NCI-H748 (cell line): ENCODE data around the gene MBOAT2.
"Not testable (repeated sequence)": the region's sequence is repeated elsewhere in the genome, so short reads cannot be mapped to it uniquely, and the experiment has no call there.

Source experiments
- DNase-seq: peaks from one replicate; lab custom pipeline; 2025; ENCODE audit not compliant: unreplicated experiment; lab: John Stamatoyannopoulos, UW

MBOAT2 gene

DNA sequence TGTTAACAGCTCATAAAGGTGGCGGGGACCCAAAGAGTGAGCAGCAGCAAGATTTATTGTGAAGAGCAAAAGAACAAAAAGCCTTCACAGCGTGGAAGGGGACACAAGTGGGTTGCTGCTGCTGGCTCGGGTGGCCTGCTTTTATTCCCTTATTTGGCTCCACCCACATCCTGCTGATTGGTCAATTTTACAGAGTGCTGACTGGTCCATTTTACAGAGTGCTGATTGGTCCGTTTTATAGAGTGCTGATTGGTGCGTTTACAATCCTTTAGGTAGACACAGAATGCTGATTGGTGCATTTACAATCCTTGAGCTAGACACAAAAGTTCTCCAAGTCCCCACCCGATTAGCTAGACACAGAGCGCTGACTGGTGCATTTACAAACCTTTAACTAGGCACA is 100.7 kb downstream of the MBOAT2 start:
- DNase-seq: not testable (repeated sequence)

DNA sequence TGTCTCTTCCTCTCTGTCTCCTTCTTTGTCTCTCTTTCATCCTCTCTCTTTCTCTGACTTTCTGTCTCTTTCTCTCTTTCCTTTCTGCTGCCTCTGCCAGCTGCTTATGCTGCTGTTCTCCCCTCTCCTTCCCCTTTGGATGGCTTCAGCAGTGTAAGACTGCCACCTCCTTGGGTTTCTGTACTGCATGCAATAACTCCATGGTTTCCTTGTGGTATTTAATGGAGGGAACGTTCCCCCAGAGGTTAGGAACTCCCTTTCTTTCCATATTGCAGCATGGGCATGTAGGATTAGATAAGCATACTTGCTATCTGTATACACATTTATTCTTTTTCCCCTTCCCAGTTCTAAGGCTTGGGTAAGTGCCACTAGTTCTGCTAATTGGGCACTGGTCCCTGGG is 106.3 kb downstream of the MBOAT2 start:
- not testable (repeated sequence) for DNase-seq

DNA sequence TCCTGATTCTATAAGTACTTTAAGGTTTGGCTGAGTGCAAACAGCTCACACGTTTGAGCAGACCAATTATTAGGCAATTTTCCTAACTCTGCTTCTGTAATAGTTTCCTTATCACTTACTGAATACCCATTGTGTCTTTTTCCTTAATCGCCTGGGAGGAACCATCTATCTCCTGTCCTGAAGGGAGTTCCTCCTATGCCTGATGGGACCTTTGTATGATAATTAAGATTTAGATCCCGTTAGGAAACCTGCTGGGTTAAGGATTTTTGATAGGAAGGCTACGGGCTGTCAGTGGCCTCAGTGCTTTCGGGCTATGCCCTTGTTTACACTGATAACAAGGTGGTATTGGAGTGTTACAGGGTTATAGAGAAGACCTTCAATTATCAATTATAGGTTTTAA is 106.8 kb downstream of the MBOAT2 start:
- not testable (repeated sequence) for DNase-seq

GRCh38 chr2:8895087-8895912 is 108.2 kb downstream of the MBOAT2 start:
- not testable (repeated sequence) for DNase-seq

- peak; percentile 94 for DNase-seq
Measured at GRCh38 chr2:8893978-8894820, 109.3 kb downstream of the MBOAT2 start.

- DNase-seq: peak; percentile 30
Measured at GRCh38 chr2:8893474-8893873, 110.0 kb downstream of the MBOAT2 start.

DNA sequence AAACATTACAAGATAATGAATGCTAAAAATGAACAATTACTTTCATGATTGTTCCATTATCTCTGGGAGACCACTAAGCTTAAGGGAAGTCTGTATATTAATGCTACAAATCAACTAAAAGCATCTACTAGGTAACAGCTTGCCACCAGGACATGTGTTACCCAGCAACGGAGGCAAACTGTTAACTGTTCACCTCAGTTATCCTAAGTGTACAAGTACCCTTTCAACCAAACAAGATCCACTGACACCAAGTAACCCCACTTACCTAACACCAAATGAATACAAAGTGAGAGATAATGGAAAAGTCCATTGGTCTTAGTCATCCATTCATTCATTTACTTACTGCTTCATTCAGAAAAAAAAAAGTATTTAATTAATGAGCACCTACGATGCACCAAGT is 111.4 kb downstream of the MBOAT2 start:
- DNase-seq: peak; percentile 19

DNA sequence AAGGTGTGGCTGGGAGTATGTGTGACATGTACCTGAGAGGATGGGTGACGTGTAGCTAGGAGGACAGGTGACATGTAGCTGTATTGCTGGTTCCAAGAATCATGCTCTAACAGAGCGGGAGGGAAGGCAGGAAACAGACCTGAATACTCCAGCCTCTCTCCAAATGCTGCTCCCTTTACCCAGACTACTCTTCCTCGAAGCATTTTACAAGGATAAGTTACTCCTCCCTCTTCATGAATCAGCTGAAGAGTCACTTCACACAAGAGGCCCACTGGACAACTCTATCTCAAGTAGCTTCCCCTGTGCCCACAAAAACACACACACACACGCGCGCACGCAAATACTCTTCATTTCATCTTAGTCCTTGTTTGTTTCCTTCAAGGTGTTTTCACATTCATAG is 113.5 kb downstream of the MBOAT2 start:
- DNase-seq: no peak

DNA sequence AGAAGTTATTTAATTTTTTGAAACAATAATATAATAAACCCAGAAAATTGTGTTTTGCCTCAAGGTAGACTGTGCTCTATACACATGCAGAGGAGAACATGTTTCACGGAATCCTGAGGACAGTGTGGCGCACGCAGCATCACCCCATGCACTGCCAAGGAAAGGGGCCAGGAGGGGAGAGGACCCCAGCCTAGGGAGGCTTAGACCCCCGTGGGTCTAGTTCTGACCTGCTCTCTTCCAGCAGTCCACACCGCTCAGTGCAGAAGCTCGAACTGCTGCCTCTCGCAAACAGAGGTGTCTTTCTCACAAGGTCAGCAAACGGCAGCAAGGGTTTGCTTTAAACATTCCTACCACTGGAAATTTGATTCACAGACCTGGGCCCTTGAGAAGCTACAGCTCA is 114.5 kb downstream of the MBOAT2 start:
- no peak for DNase-seq

- DNase-seq: no peak
Measured at GRCh38 chr2:8886876-8887275, 116.6 kb downstream of the MBOAT2 start.

GRCh38 chr2:8886202-8886518 is 117.3 kb downstream of the MBOAT2 start:
- no peak for DNase-seq

DNA sequence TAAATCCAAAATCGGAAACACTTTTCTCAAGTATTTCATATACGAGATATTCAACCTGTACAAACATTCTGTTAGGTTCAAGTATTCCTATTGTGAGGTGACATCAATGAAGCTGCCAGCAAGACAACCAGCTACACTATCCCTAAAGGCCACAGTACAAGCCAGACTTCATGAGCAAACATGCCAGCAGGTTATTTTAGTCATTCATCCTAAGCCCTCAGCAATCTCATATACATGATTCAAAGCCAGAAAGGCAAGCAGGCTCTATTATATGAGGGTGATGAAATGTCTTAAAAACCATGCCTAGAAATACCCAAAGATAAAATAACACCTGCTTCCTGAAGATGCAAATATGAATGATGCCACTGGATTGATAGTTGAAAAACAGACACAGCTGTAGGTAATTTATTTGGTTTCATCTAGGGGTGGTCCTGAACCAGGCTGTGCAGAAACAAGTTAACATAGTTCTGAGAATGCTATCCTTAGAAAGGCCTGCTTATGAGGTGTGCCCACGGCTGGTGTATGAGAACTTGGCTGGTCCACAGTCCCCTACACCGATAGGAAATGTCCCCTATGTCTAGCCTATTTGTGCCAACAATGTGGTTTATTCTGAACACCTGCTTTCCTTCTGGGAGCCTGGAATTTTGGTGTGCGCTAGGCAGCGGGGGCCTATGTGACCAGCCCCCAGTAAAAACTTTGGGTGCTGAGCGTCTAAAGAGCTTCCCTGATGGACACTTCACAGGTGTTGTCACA is 117.9 kb downstream of the MBOAT2 start:
- DNase-seq: no peak

- no peak for DNase-seq
Measured at GRCh38 chr2:8884812-8885211, 118.7 kb downstream of the MBOAT2 start.

DNA sequence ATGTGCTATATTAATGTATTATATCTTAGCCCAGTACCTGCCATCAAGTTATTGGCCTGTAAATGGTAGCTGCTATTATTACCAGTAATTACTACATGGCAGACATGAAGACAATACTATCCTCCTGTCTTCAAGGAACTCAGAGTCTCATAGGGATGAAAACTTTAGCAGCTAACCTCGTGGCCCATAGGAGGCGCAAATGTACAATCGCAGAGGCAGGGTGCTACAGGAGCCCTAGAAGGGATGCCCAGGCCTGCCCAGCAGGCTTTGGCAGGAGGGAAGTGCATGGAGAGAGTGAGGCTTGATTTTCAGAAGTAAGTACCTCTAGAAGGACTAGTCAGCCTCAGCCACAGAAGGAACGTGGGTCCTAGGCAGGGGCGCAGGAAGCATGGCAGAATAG is 121.4 kb downstream of the MBOAT2 start:
- DNase-seq: peak; percentile 28

- no peak for DNase-seq
Measured at GRCh38 chr2:8877894-8878293, 125.6 kb downstream of the MBOAT2 start.

DNA sequence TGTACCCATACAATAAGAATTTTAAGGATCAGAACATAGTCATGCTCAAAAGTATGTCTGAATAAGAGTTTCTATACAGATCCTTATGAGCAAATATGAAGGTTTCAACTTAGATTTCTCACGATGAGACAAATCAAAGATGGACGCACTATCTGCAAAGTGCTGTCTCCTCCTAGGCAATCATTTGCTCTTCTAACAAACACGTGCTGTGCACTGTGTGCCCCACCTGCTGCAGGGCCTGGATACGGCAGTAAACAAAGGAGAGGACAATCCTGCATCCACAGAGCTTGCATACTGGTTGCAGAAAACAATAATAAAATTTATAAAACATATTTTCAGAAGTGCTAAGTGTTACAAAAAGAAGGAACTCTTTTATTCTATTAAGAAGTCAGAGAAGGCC is 126.2 kb downstream of the MBOAT2 start:
- DNase-seq: peak; percentile 41

DNA sequence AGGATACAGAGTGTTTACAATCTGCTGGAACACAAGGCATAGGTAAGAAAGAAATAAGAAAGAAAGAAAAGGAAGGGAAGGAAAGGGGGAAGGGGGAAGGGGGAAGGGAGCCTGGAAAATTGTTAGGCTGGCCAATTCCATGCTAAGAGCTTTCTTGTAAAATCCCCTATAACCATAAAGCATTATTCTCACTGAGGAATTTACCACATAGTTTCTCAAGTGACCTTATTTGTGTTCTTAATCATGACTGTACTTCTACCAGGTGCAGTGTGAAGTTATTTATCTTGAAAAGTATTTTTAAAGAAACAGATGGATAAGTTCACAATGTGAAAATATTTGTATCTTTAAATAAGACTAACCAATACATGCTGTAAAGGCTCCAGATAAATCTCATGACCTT is 126.9 kb downstream of the MBOAT2 start:
- no peak for DNase-seq

GRCh38 chr2:8872821-8873432 is 130.6 kb downstream of the MBOAT2 start:
- DNase-seq: peak; percentile 79

DNA sequence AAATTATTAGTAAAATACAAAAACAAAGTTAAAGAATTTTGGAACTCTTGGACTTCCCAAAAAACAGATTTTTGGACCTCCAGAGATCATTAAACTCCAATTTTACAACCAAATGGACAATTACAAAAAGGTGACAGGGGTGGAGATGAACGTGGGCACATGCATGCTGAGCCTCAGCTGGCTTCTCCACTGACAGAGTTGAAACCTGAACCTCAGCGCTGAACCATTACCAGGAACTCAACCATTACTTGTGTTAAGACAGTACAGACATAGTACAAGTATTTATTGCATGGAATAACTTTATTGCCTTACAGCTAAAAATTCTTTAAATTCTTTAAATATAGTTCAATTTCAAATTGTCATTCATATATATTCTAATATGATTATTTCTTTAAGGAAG is 133.0 kb downstream of the MBOAT2 start:
- DNase-seq: no peak

DNA sequence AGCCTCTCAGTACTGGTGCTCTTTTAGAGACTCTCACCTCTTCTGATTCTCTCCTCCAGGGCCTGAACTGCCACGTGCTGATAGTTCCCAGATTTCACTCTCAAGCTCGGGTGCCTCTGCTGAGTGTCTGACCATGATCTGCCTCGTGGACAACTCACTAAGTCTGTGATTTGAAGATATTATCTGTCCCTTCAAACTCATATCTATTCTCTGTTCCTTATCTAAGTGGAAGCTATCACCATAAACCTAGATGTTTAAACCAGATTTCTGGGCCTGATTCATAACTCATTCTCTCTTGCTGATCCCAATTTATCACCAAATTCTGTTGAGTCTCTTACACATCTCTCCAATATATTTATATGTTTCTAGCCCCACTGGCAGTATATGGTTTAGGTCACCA is 136.1 kb downstream of the MBOAT2 start:
- DNase-seq: no peak

- no peak for DNase-seq
Measured at GRCh38 chr2:8863331-8863953, 140.0 kb downstream of the MBOAT2 start.
